H1 (cell line): ENCODE data around the gene AIF1L. TPM values are rescaled to one million over a fixed set of nuclear protein-coding genes. Genes with fewer than 3 reads are reported as not detected.

Source experiments
- CTCF ChIA-PET: fragments of 300-600 bp; sonication (Branson Sonifier 250); formaldehyde crosslinking; loops from one replicate; lab custom pipeline; 2021; ENCODE audit not compliant: partially characterized antibody; lab: Charles Lee
- POLR2A ChIA-PET: fragments of 300-600 bp; sonication (Branson Sonifier 250); formaldehyde crosslinking; loops from one replicate; lab custom pipeline; 2021; ENCODE audit warnings: inconsistent platforms; ENCODE audit not compliant: partially characterized antibody; lab: Charles Lee
- DNase-seq, 2 experiments: peaks; one replicate each; pipeline versions ENCODE4 v3.0.0 to v3.0.0-alpha.2; 2010 to 2022; ENCODE audit warnings: low spot score in 2 of 2, low read depth in 1 of 2, mixed read lengths in 1 of 2
- FAIRE-seq: peaks from 2 replicates; lab custom pipeline; 2011; peaks lifted over from hg19 to GRCh38; lab: Jason Lieb, UNC
- H2AFZ ChIP-seq: 2 replicates; pipeline ENCODE4 v1.8.1; 2012; ENCODE audit warnings: low read length, inconsistent platforms
- H2AK5ac ChIP-seq: 2 replicates; pipeline ENCODE4 v1.6.1; 2013; ENCODE audit warnings: low read depth, low read length
- H2BK120ac ChIP-seq: replicated peaks from 2 replicates; pipeline ENCODE3; 2013; ENCODE audit warnings: low read depth, low read length, inconsistent platforms
- H2BK12ac ChIP-seq: 2 replicates; pipeline ENCODE4 v1.6.1; 2013; ENCODE audit warnings: low read depth, low read length
- H2BK15ac ChIP-seq: 2 replicates; pipeline ENCODE4 v1.6.1; 2013; ENCODE audit warnings: low read length
- H2BK20ac ChIP-seq: 2 replicates; pipeline ENCODE4 v1.6.1; 2013; ENCODE audit warnings: low read length
- H2BK5ac ChIP-seq: 2 replicates; pipeline ENCODE4 v1.6.1; 2013; ENCODE audit warnings: low read depth, low read length
- H3K14ac ChIP-seq: 2 replicates; pipeline ENCODE4 v1.6.1; 2013; ENCODE audit warnings: inconsistent platforms; ENCODE audit not compliant: insufficient read length
- H3K18ac ChIP-seq: 2 replicates; pipeline ENCODE4 v1.6.1; 2013; ENCODE audit warnings: low read length; ENCODE audit errors: extremely low read depth
- H3K23ac ChIP-seq: 2 replicates; pipeline ENCODE4 v1.6.1; 2013; ENCODE audit warnings: inconsistent platforms; ENCODE audit not compliant: insufficient read length
- H3K23me2 ChIP-seq: 2 replicates; pipeline ENCODE4 v1.6.1; 2013; ENCODE audit warnings: low read depth, low read length
- H3K27ac ChIP-seq: 2 replicates; pipeline ENCODE4 v1.6.1; 2011; ENCODE audit warnings: low read depth, low read length, inconsistent platforms
- H3K27me3 ChIP-seq, 4 experiments: replicated peaks in 1 of 4; 1 replicate in 1 of 4; 2 replicates in 3 of 4; pipeline versions ENCODE4 v1.6.1 to v1.8.1; 2011 to 2013; ENCODE audit warnings: low read length in 3 of 4, mild to moderate bottlenecking in 3 of 4, inconsistent platforms in 2 of 4, mixed read lengths in 2 of 4, moderate library complexity in 1 of 4; ENCODE audit not compliant: control insufficient read depth in 3 of 4, insufficient read depth in 3 of 4; ENCODE audit errors: extremely low read depth in 1 of 4
- H3K36me3 ChIP-seq, 4 experiments: 2 replicates each; pipeline versions ENCODE4 v1.6.1 to v1.8.1; 2011 to 2013; ENCODE audit warnings: mild to moderate bottlenecking in 4 of 4, low read length in 3 of 4, moderate library complexity in 2 of 4, control low read depth in 1 of 4, inconsistent platforms in 1 of 4; ENCODE audit not compliant: insufficient read depth in 4 of 4, control insufficient read depth in 2 of 4
- H3K4ac ChIP-seq: replicated peaks from 2 replicates; pipeline ENCODE3; 2013; ENCODE audit warnings: low read length, low read depth, mixed read lengths, inconsistent platforms; ENCODE audit not compliant: insufficient read length
- H3K4me1 ChIP-seq, 4 experiments: replicated peaks in 1 of 4; 1 replicate in 1 of 4; 2 replicates in 3 of 4; pipeline versions ENCODE4 v1.6.1 to v1.8.1; 2011 to 2013; ENCODE audit warnings: low read length in 3 of 4, inconsistent platforms in 2 of 4, mixed read lengths in 1 of 4; ENCODE audit not compliant: insufficient read depth in 4 of 4, control insufficient read depth in 3 of 4
- H3K4me2 ChIP-seq, 2 experiments: 2 replicates each; pipeline versions ENCODE4 v1.6.1 to v1.8.1; 2011 to 2013; ENCODE audit warnings: low read depth in 2 of 2, low read length in 2 of 2, control low read depth in 1 of 2, inconsistent platforms in 1 of 2, mild to moderate bottlenecking in 1 of 2; ENCODE audit not compliant: insufficient read depth in 1 of 2
- H3K4me3 ChIP-seq, 4 experiments: fragments of 200-600, 300-600 bp in 1 of 4; sonication (generic), shearing (Covaris generic), sonication (Bioruptor Twin) in 1 of 4; 2 replicates each; pipeline versions ENCODE4 v1.5.1 to v1.8.1; 2011 to 2016; ENCODE audit warnings: low read length in 4 of 4, low read depth in 3 of 4, control low read depth in 2 of 4, inconsistent platforms in 2 of 4, mild to moderate bottlenecking in 2 of 4, mixed read lengths in 1 of 4, moderate library complexity in 1 of 4; ENCODE audit not compliant: insufficient read depth in 2 of 4; ENCODE audit errors: extremely low read depth in 1 of 4
- H3K56ac ChIP-seq: replicated peaks from 2 replicates; pipeline ENCODE3; 2013; ENCODE audit warnings: low read depth, mild to moderate bottlenecking, mixed read lengths, low read length, inconsistent platforms; ENCODE audit not compliant: insufficient read length
- H3K79me1 ChIP-seq: 2 replicates; pipeline ENCODE4 v1.6.1; 2013; ENCODE audit warnings: low read depth, low read length, control low read depth
- H3K79me2 ChIP-seq, 2 experiments: 2 replicates each; pipeline versions ENCODE4 v1.6.1 to v1.8.1; 2012 to 2013; ENCODE audit warnings: low read length in 2 of 2, mild to moderate bottlenecking in 2 of 2, inconsistent platforms in 1 of 2; ENCODE audit not compliant: insufficient read depth in 2 of 2, control insufficient read depth in 1 of 2
- H3K9ac ChIP-seq, 4 experiments: replicated peaks in 1 of 4; 1 replicate in 1 of 4; 2 replicates in 3 of 4; pipeline versions ENCODE4 v1.6.1 to v1.8.1; 2011 to 2013; ENCODE audit warnings: low read depth in 3 of 4, low read length in 3 of 4, control low read depth in 2 of 4, mild to moderate bottlenecking in 2 of 4, moderate library complexity in 2 of 4, inconsistent platforms in 1 of 4; ENCODE audit errors: extremely low read depth in 1 of 4
- H3K9me3 ChIP-seq, 2 experiments: 2 replicates each; pipeline versions ENCODE4 v1.6.1 to v1.8.1; 2012 to 2013; ENCODE audit warnings: mild to moderate bottlenecking in 2 of 2, moderate library complexity in 2 of 2, control low read depth in 1 of 2, inconsistent platforms in 1 of 2, low read depth in 1 of 2, low read length in 1 of 2, mixed read lengths in 1 of 2; ENCODE audit not compliant: insufficient read depth in 2 of 2
- H4K20me1 ChIP-seq, 2 experiments: replicated peaks in 1 of 2; 2 replicates each; pipeline versions ENCODE3 to v1.8.1; 2011 to 2013; ENCODE audit warnings: inconsistent platforms in 2 of 2, low read length in 2 of 2, mild to moderate bottlenecking in 1 of 2; ENCODE audit not compliant: insufficient read depth in 2 of 2, control insufficient read depth in 1 of 2
- H4K5ac ChIP-seq: 2 replicates; pipeline ENCODE4 v1.6.1; 2013; ENCODE audit warnings: low read length, low read depth, mixed read lengths, inconsistent platforms; ENCODE audit not compliant: insufficient read length
- H4K8ac ChIP-seq: 2 replicates; pipeline ENCODE4 v1.8.0; 2013; ENCODE audit warnings: mild to moderate bottlenecking, moderate library complexity, low read length, inconsistent platforms; ENCODE audit not compliant: insufficient read depth; ENCODE audit errors: extremely low read depth
- H4K91ac ChIP-seq: replicated peaks from 2 replicates; pipeline ENCODE3; 2013; ENCODE audit warnings: low read length, mixed read lengths, inconsistent platforms; ENCODE audit not compliant: insufficient read length
- BACH1 ChIP-seq: IDR thresholded peaks from 2 replicates; pipeline ENCODE4 v1.6.1; 2012; ENCODE audit warnings: low read length, improper control_type of control experiment
- EGR1 ChIP-seq: IDR thresholded peaks from 2 replicates; pipeline ENCODE4 v1.6.1; 2011; ENCODE audit warnings: low read depth, low read length, borderline replicate concordance
- NANOG ChIP-seq: IDR thresholded peaks from 2 replicates; pipeline ENCODE4 v1.6.1; 2011; ENCODE audit warnings: low read length, low read depth, mild to moderate bottlenecking, inconsistent platforms; ENCODE audit not compliant: insufficient read depth, poor library complexity, severe bottlenecking
- RAD21 ChIP-seq, 2 experiments: IDR thresholded peaks in 1 of 2; conservative IDR thresholded peaks in 1 of 2; 2 replicates each; pipeline ENCODE4 v1.6.1; 2011; ENCODE audit warnings: low read depth in 2 of 2, low read length in 2 of 2, improper control_type of control experiment in 1 of 2, inconsistent platforms in 1 of 2, mild to moderate bottlenecking in 1 of 2, moderate library complexity in 1 of 2
- RXRA ChIP-seq: IDR thresholded peaks from 2 replicates; pipeline ENCODE4 v1.6.1; 2011; ENCODE audit warnings: low read depth, mild to moderate bottlenecking, low read length, moderate library complexity; ENCODE audit not compliant: insufficient read depth
- SIN3A ChIP-seq, 2 experiments: IDR thresholded peaks in 1 of 2; conservative IDR thresholded peaks in 1 of 2; 2 replicates each; pipeline ENCODE4 v1.6.1; 2011 to 2012; ENCODE audit warnings: low read length in 2 of 2, improper control_type of control experiment in 1 of 2, low read depth in 1 of 2, mild to moderate bottlenecking in 1 of 2
- SP4 ChIP-seq: IDR thresholded peaks from 2 replicates; pipeline ENCODE4 v1.6.1; 2012; ENCODE audit warnings: low read length, inconsistent platforms
- SUZ12 ChIP-seq: fragments of 200-600 bp; sonication (generic); IDR thresholded peaks from 2 replicates; pipeline ENCODE4 v1.6.1; 2012; ENCODE audit warnings: mild to moderate bottlenecking, inconsistent platforms, low read length, moderate library complexity, mixed read lengths
- WGBS, 2 experiments: shearing (Covaris generic) in 1 of 2; methylation state at CpG; one replicate each; pipeline versions ENCODE4 v1.1.6 to v1.1.7; 2013 to 2015; ENCODE audit warnings: low lambda C conversion rate in 2 of 2, mixed read lengths in 2 of 2, inconsistent platforms in 1 of 2, low coverage in 1 of 2, missing lambda C conversion rate in 1 of 2; ENCODE audit not compliant: insufficient replicate concordance in 2 of 2, insufficient coverage in 1 of 2, insufficient read length in 1 of 2; ENCODE audit errors: extremely low coverage in 1 of 2, missing lambda C conversion rate in 1 of 2; 5-methylcytosine and 5-hydroxymethylcytosine counted together
- polyA plus RNA-seq, 7 experiments: library from polyadenylated mRNA; depleted of rRNA in 3 of 7; stranded (reverse) in 5 of 7; unstranded in 2 of 7; fragments of >200 nt in 5 of 7; fragments of 200-250 nt in 2 of 7; gene quantifications; 1 replicate in 5 of 7; 2 replicates in 1 of 7; 4 replicates in 1 of 7; pipeline versions ENCODE4 v1.2.1 to v1.2.3, GENCODE V29; 2011 to 2013; ENCODE audit warnings: missing spikeins in 2 of 7, mixed read lengths in 2 of 7
- total RNA-seq: library from RNA; stranded (reverse); fragmentation: NEBNext Ultra II Directional; extraction: Animal tissue kit (Norgen Biotek cat#: 25700); gene quantifications from 2 replicates; pipeline ENCODE4 v1.2.1, GENCODE V29; 2021
- TF ChIP-seq, protein P1 (sequence below), 3 experiments: IDR thresholded peaks; 1 replicate in 2 of 3; 2 replicates in 1 of 3; pipeline versions ENCODE4 v1.5.1 to v1.6.1; 2011; ENCODE audit warnings: low read length in 3 of 3, mild to moderate bottlenecking in 3 of 3, inconsistent platforms in 2 of 3, low read depth in 1 of 3, moderate library complexity in 1 of 3; ENCODE audit not compliant: insufficient read depth in 1 of 3; ENCODE audit errors: control extremely low read depth in 1 of 3

Gene AIF1L
- total and polyA plus RNA-seq, 2 of the 8 experiments (the other 6 are each of a cell fraction or from before 2014, with no cell fraction given): 70.7 to 149 TPM

DNA sequence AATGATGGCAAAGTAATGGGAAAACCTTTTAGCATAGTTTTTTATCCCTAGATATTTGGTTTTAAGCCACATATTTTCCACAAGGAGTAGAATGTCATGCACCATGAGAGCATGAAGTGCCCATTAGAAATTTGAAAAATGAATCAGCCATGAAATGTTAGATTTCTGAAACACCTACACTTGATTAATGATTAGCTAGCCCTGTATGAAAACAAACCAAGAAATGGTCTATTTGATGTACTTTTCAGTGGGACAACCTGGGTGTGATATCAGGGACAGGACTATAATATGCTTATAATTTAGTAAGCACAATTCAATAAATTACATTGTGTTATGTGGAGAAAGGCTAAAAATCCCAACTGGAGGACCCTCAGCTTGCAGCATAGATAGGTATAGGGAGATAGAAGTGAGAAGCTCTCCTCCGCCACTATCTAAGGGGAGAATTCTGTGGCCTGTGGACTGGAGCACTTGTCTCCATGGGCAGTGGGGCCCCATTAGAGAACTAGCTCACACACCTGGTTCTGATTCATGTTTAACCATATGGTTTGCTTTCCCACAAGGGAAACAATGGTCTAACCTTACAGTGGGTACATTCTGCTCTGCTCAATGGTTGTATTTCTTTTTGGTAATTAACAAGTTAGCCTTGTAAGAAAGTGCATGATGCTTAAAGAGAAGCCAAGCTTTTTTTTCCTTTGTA, 64.2 kb downstream of the AIF1L start:
- FAIRE-seq: no peak
- TF ChIP-seq SIN3A (conservative IDR thresholded peaks at IDR 0.05 in 1 of 2, IDR thresholded peaks at IDR 0.05 in 1 of 2; ENCODE audit: low read depth in 1 of 2, low read length in 2 of 2) (no peak), SP4 (no peak), RAD21 (IDR thresholded peaks at IDR 0.05 in 1 of 2, conservative IDR thresholded peaks at IDR 0.05 in 1 of 2; ENCODE audit: low read depth in 2 of 2, low read length in 2 of 2) (no peak), SUZ12 (no peak), NANOG (no peak), EGR1 (no peak), RXRA (no peak), BACH1 (no peak)
- TF ChIP-seq, protein P1, sequence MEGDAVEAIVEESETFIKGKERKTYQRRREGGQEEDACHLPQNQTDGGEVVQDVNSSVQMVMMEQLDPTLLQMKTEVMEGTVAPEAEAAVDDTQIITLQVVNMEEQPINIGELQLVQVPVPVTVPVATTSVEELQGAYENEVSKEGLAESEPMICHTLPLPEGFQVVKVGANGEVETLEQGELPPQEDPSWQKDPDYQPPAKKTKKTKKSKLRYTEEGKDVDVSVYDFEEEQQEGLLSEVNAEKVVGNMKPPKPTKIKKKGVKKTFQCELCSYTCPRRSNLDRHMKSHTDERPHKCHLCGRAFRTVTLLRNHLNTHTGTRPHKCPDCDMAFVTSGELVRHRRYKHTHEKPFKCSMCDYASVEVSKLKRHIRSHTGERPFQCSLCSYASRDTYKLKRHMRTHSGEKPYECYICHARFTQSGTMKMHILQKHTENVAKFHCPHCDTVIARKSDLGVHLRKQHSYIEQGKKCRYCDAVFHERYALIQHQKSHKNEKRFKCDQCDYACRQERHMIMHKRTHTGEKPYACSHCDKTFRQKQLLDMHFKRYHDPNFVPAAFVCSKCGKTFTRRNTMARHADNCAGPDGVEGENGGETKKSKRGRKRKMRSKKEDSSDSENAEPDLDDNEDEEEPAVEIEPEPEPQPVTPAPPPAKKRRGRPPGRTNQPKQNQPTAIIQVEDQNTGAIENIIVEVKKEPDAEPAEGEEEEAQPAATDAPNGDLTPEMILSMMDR (IDR thresholded peaks at IDR 0.05; ENCODE audit: control extremely low read depth in 1 of 3, insufficient read depth in 1 of 3, low read depth in 1 of 3, low read length in 3 of 3): no peak

More for the DNA sequence above, 64.2 kb downstream of the AIF1L start:
- Histone ChIP-seq H2BK5ac (no peak overlapping the region), H3K9ac (no peak overlapping the region), H3K27ac (no peak overlapping the region), H3K4me2 (no peak overlapping the region), H3K36me3 (peaks cover 8 to 45% (median 26%) of the 10 kb centered on the region in 4 experiments), H2BK120ac (no peak overlapping the region), H2AK5ac (no peak overlapping the region), H3K23ac (no peak overlapping the region), H4K8ac (no peak overlapping the region), H3K4me3 (no peak overlapping the region), H3K79me1 (no peaks in the 10 kb centered on the region), H3K23me2 (no peaks in the 10 kb centered on the region), H2BK20ac (no peak overlapping the region), H4K5ac (no peak overlapping the region), H2BK15ac (no peak overlapping the region), H3K56ac (no peak overlapping the region), H3K4me1 (no peaks in the 10 kb centered on the region), H3K14ac (no peak overlapping the region), H3K27me3 (no peaks in the 10 kb centered on the region), H3K79me2 (no peaks in the 10 kb centered on the region), H3K9me3 (no peaks in the 10 kb centered on the region), H2AFZ (no peak overlapping the region), H3K4ac (no peak overlapping the region), H3K18ac (no peak overlapping the region), H4K91ac (no peak overlapping the region), H2BK12ac (no peak overlapping the region), H4K20me1 (no peaks in the 10 kb centered on the region)
- no peak for DNase-seq
- 95% methylated on average over 1 of the region's 1 CpG; no CpG with 5 or more reads in 1 of the 2 experiments for WGBS, 2 experiments
- ChIA-PET CTCF (interaction anchor here (0.6 kb wide), 1 partner anchor 1368 kb away, joined by 3 read pairs; no protein-coding TSS in a partner anchor), POLR2A (interaction anchor here (1.6 kb wide), 1 partner anchor 47 kb away, joined by 4 read pairs; no protein-coding TSS in a partner anchor)
